Dermis microvascular lymphatic vessel endothelial cell (primary cell): Measurements from ENCODE around the gene PEX11G. TPM values are rescaled to one million over a fixed set of nuclear protein-coding genes. Genes with fewer than 3 reads are reported as not detected.

Source experiments
- DNase-seq, 2 donors: peaks; one replicate each; pipeline versions ENCODE4 v3.0.0 to v3.0.0-alpha.2; 2010; ENCODE audit warnings: low read depth in 2 of 2
- total RNA-seq: library from RNA; depleted of rRNA; stranded (reverse); fragments of >200 nt; gene quantifications from 2 replicates; pipeline ENCODE4 v1.2.1, GENCODE V29; 2014

PEX11G gene
- total RNA-seq, 1 donor from 2014 or later: 1.8 TPM

GRCh38 chr19:7494416-7495098 is 5.7 kb upstream of the PEX11G start:
- DNase-seq: peak in 1 of 2 donors; percentile 55

- DNase-seq: peak in 1 of 2 donors; percentile 70
Observed at GRCh38 chr19:7492558-7492957, 3.7 kb upstream of the PEX11G start.

GRCh38 chr19:7492142-7492541 is 3.3 kb upstream of the PEX11G start:
- peak; percentile 88 to 90 for DNase-seq

- DNase-seq: no peak
Observed at GRCh38 chr19:7489609-7490044, 792 bp upstream of the PEX11G start.

- no peak for DNase-seq
Observed at GRCh38 chr19:7486923-7487322, 1.9 kb downstream of the PEX11G start.

GRCh38 chr19:7483720-7484201 is 5.1 kb downstream of the PEX11G start:
- no peak for DNase-seq

GRCh38 chr19:7482584-7483439 is 6.0 kb downstream of the PEX11G start:
- DNase-seq: peak in 1 of 2 donors; percentile 28

GRCh38 chr19:7480970-7481255 is 7.9 kb downstream of the PEX11G start:
- no peak for DNase-seq

GRCh38 chr19:7480222-7480969 is 8.4 kb downstream of the PEX11G start:
- no peak for DNase-seq

- DNase-seq: no peak
Observed at GRCh38 chr19:7478843-7479227, 10.0 kb downstream of the PEX11G start.

- no peak for DNase-seq
Observed at GRCh38 chr19:7478173-7478842, 10.5 kb downstream of the PEX11G start.

GRCh38 chr19:7477758-7478157 is 11.1 kb downstream of the PEX11G start:
- no peak for DNase-seq

- DNase-seq: no peak
Observed at GRCh38 chr19:7476777-7477494, 11.9 kb downstream of the PEX11G start.

- no peak for DNase-seq
Observed at GRCh38 chr19:7476241-7476640, 12.6 kb downstream of the PEX11G start.

- DNase-seq: no peak
Observed at GRCh38 chr19:7475665-7476064, 13.2 kb downstream of the PEX11G start.

- DNase-seq: no peak
Observed at GRCh38 chr19:7471696-7472615, 16.9 kb downstream of the PEX11G start.

- no peak for DNase-seq
Observed at GRCh38 chr19:7470540-7471305, 18.1 kb downstream of the PEX11G start.

- DNase-seq: no peak
Observed at GRCh38 chr19:7469669-7470285, 19.1 kb downstream of the PEX11G start.

GRCh38 chr19:7468840-7469239 is 20.0 kb downstream of the PEX11G start:
- no peak for DNase-seq
